ENCODE results near the gene SEC22C. TPM values are rescaled to one million over a fixed set of nuclear protein-coding genes. Genes with fewer than 3 reads are reported as not detected.

The SEC22C gene
- total and polyA plus RNA-seq, 7 donors = 11.2 to 46.8 (median 15.5) TPM

DNA sequence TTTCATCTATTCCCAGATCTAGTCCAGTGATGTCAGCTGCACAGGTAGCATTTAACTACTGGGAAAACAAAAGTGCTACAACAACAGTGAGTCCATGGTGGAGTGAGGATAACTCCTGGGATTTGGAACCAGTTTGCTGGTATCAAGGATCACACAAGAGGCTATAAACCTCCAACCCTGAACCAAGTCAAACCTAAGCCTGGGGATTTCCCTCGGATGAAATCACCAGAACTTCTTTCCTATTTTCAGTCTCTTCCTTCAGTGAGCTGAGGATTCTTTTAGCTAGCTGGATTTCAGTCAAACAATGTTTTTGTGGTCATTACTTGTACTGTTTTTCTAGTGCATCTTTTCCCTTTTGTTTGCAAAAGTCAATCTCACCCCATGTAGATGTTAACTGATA lies 31.5 kb downstream of the SEC22C start:
- Histone ChIP-seq H3K4me3 (no peak overlapping the region), H3K9me3 (no peaks in the 10 kb centered on the region), H3K27ac (no peak overlapping the region), H3K27me3 (ENCODE audit: insufficient read depth in 3 of 3, low read length in 2 of 3) (no peaks in the 10 kb centered on the region), H3K4me1 (no peaks in the 10 kb centered on the region), H3K36me3 (ENCODE audit: insufficient read depth in 1 of 2, low read depth in 1 of 2) (peaks cover 14 to 68% of the 10 kb centered on the region in 2 donors)
- intact Hi-C loops (cut with DNase I) = no loop called here
- DNase-seq (no peak), ATAC-seq (no peak)
- 40 to 82% (median 53%) methylated on average over 1 of the region's 1 CpG for WGBS, 3 donors
- TF ChIP-seq, protein P1, sequence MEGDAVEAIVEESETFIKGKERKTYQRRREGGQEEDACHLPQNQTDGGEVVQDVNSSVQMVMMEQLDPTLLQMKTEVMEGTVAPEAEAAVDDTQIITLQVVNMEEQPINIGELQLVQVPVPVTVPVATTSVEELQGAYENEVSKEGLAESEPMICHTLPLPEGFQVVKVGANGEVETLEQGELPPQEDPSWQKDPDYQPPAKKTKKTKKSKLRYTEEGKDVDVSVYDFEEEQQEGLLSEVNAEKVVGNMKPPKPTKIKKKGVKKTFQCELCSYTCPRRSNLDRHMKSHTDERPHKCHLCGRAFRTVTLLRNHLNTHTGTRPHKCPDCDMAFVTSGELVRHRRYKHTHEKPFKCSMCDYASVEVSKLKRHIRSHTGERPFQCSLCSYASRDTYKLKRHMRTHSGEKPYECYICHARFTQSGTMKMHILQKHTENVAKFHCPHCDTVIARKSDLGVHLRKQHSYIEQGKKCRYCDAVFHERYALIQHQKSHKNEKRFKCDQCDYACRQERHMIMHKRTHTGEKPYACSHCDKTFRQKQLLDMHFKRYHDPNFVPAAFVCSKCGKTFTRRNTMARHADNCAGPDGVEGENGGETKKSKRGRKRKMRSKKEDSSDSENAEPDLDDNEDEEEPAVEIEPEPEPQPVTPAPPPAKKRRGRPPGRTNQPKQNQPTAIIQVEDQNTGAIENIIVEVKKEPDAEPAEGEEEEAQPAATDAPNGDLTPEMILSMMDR (IDR thresholded peaks at IDR 0.05) = no peak

DNA sequence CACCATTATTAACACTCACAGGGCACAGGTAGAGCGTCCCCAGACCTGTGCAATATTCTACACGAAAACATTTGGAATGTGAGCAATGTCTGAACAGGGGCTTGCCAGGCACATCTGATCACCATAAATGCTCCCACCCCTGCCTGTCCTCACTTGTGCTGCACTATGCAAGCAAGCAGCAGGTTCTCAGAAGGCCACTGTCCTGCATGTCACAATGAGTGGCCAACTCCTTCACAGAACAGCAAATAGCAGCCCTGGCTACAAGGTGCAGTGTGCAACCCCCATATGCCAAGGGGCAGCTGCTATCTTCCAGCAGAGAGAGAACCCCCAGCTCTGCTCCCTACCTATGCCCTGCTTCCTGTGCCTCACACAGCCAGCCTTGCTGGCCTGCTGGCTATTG lies 32.6 kb downstream of the SEC22C start:
- intact Hi-C loops (cut with DNase I) = loop anchor here (5.0 kb wide), 2 partner anchors 302 to 327 kb away; no protein-coding TSS in a partner anchor
- Histone ChIP-seq H3K4me3 (no peak overlapping the region), H3K36me3 (ENCODE audit: insufficient read depth in 1 of 2, low read depth in 1 of 2) (peaks cover 13 to 57% of the 10 kb centered on the region in 2 donors)

DNA sequence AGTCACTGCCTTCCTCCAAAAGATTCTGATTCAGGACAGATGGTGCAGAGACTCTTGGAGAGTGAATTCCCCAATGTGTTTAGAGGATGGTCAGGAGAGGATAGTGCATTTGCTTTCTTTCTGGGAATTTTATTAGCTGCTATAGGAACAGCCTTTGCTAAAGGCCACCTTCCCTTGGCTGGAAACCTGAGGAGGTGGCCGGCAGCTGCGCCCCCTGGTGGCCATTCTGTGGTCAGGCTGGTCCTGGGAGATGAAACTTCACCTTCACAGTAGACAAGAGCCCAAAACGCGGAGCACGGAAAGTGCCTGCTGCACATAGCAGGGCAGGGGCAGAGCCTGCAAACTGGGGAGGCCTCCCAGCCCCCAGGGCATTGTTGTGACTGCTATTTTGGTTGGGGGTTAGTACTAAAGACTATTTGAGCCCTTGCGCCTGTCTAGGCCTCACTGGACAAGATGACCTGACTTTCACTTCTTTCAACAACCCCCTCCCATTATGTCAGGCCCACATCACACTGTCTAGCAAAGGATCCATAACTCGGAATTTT lies 34.3 kb downstream of the SEC22C start:
- Histone ChIP-seq H3K27ac (no peak overlapping the region), H3K36me3 (ENCODE audit: insufficient read depth in 1 of 2, low read depth in 1 of 2) (peaks cover 4 to 41% of the 10 kb centered on the region in 2 donors), H3K4me1 (no peaks in the 10 kb centered on the region), H3K27me3 (ENCODE audit: insufficient read depth in 3 of 3, low read length in 2 of 3) (no peaks in the 10 kb centered on the region), H3K4me3 (no peak overlapping the region), H3K9me3 (no peaks in the 10 kb centered on the region)
- ATAC-seq (peak; percentile 67 to 88 (median 79)), DNase-seq (peak; percentile 60 to 81)
- intact Hi-C loops (cut with DNase I) = loop anchor here (5.0 kb wide), 2 partner anchors 300 to 325 kb away; no protein-coding TSS in a partner anchor
- 32 to 38% (median 34%) methylated on average over 7 of the region's 7 CpGs for WGBS, 3 donors
- TF ChIP-seq, protein P1 (IDR thresholded peaks at IDR 0.05) = peak; percentile 97

More for the DNA sequence above, 32.6 kb downstream of the SEC22C start:
- H3K9me3 ChIP-seq = no peaks in the 10 kb centered on the region
- no peaks in the 10 kb centered on the region for H3K27me3 ChIP-seq (ENCODE audit: insufficient read depth in 3 of 3, low read length in 2 of 3)
- no peak for ATAC-seq
- TF ChIP-seq, protein P1 (IDR thresholded peaks at IDR 0.05) = no peak
- no peaks in the 10 kb centered on the region for H3K4me1 ChIP-seq
- WGBS, 3 donors = 87 to 94% (median 91%) methylated on average over 2 of the region's 2 CpGs
- H3K27ac ChIP-seq = no peak overlapping the region
- DNase-seq = no peak

DNA sequence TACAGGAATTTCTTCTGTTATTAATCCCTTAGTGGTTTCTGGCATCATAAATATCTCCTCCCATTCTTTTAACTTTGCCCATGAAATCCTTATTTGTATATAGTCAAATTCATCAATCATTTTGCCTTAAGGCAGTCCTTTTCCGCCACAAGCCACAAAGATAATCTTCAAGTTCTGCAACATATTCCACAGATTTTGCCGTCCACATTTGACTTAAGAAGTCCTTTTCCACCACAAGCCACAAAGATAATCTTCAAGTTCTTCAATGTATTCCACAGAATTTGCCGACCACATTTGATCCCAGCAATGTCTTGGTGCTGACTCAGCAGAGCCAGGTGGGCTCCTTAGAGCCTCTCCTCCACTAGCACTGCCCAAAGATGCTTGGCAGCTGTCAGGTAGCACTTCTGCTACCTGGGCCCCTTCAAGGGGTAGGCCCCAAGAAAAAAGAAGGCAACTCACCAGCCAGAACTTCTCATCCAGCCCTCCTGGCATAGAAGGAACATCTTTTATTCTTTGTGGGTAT lies 35.0 kb downstream of the SEC22C start:
- DNase-seq = no peak
- Histone ChIP-seq H3K4me3 (no peak overlapping the region), H3K27me3 (ENCODE audit: insufficient read depth in 3 of 3, low read length in 2 of 3) (no peaks in the 10 kb centered on the region), H3K4me1 (no peaks in the 10 kb centered on the region), H3K27ac (no peak overlapping the region), H3K9me3 (no peaks in the 10 kb centered on the region), H3K36me3 (ENCODE audit: insufficient read depth in 1 of 2, low read depth in 1 of 2) (peaks cover 4 to 33% of the 10 kb centered on the region in 2 donors)
- intact Hi-C loops (cut with DNase I) = loop anchor here (5.0 kb wide), 2 partner anchors 299 to 324 kb away; no protein-coding TSS in a partner anchor
- TF ChIP-seq, protein P1 (IDR thresholded peaks at IDR 0.05) = no peak
- ATAC-seq = no peak
- WGBS, 3 donors = 88 to 89% (median 88%) methylated on average over 3 of the region's 3 CpGs

All from psoas muscle (tissue), 8 donors.